ENCODE results near the gene SRL.

SRL gene

DNA sequence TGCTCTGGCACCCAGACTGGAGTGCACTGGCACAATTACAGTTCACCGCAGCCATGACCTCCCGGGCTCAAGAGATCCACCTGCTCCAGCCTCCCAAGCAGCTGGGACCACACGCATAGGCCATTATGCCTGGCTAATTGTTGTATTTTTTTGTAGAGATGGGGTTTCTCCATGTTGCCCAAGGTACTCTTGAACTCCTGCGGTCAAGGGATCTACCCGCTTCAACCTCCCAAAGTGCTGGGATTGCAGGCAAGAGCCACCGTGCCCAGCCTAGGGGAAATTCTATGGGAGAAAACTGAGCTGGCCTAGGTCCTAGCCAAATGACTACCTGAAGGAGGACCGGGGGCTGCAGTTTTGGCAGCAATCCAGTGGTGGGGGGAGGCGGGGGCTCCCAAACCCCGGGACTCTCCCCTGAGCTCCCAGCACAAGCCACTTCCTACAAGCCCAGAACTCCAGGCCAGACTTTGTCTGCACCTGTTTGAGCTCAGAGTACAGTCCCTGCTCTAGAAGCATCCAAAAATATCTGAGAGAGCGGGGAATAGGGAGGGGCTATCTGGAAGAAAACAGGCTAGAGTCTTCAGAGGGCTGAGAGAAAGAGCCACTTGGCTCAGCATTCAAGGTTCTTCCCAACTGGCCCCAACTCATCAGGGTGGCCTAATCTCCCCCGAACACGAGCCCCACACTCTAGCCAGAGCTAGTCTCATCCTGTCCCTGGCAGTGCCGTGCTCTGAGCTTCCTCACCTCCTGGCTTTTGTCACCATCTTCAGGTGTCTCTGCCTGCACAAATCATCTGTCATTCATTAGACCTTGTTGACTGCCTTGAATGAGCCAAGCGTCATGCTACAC, 9.1 kb downstream of the SRL start:
- H3K4me3 ChIP-seq (ENCODE audit: low read depth, low read length) = no peak overlapping the region
- TF ChIP-seq, protein P1, sequence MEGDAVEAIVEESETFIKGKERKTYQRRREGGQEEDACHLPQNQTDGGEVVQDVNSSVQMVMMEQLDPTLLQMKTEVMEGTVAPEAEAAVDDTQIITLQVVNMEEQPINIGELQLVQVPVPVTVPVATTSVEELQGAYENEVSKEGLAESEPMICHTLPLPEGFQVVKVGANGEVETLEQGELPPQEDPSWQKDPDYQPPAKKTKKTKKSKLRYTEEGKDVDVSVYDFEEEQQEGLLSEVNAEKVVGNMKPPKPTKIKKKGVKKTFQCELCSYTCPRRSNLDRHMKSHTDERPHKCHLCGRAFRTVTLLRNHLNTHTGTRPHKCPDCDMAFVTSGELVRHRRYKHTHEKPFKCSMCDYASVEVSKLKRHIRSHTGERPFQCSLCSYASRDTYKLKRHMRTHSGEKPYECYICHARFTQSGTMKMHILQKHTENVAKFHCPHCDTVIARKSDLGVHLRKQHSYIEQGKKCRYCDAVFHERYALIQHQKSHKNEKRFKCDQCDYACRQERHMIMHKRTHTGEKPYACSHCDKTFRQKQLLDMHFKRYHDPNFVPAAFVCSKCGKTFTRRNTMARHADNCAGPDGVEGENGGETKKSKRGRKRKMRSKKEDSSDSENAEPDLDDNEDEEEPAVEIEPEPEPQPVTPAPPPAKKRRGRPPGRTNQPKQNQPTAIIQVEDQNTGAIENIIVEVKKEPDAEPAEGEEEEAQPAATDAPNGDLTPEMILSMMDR (IDR thresholded peaks at IDR 0.05; ENCODE audit: low read depth, low read length) = no peak
- H3K27me3 ChIP-seq = no peaks in the 10 kb centered on the region
- H3K36me3 ChIP-seq = no peaks in the 10 kb centered on the region
- H3K9me3 ChIP-seq = 0 out of 2 replicates have a peak, but pooled peaks cover 3% of the 10 kb centered on the region
- no peaks in the 10 kb centered on the region for H3K4me1 ChIP-seq
- DNase-seq = no peak

DNA sequence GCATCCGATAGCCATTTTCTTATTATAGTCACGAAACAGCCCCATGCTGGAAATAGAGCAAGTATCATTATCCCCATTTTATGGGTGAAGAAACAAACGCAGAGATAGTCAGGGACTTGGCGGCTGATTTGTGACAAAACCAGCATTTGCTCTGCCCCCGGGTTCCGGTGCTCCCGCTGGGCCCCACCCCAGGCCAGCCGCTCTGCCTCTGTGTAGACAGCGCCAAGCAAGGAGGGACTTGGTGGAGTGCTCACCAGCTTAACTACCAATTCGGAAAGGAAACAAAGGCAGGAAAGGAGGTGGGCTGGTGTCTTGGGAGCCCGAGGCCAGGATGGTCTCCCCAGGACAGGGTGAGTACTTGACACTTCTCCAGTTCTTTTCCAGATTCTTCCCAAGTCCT, 10.0 kb downstream of the SRL start:
- Histone ChIP-seq H3K27me3 (no peaks in the 10 kb centered on the region), H3K4me1 (no peaks in the 10 kb centered on the region), H3K9me3 (0 out of 2 replicates have a peak, but pooled peaks cover 3% of the 10 kb centered on the region), H3K36me3 (no peaks in the 10 kb centered on the region), H3K4me3 (ENCODE audit: low read depth, low read length) (no peak overlapping the region)
- no peak for DNase-seq
- TF ChIP-seq, protein P1 (IDR thresholded peaks at IDR 0.05; ENCODE audit: low read depth, low read length) = no peak

DNA sequence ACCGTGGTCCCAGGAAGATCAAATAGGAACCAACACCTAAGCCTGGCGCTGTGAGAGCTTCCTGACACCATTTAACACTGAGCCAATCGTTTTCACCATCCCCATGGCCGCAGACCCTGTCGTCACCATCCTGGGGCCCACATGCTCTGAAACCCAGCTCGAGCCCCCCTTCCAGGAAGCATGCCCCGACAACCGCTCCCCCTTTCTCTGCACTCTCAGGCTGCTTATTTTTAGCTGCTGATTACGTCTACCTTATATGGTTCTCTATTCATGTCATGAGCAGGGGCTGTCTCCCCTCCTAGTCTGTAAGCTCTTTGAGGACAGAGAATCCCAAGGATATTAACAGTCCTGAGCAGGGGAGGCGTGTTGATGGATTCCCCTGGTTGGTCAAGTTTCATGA, 10.5 kb downstream of the SRL start:
- TF ChIP-seq, protein P1 (IDR thresholded peaks at IDR 0.05; ENCODE audit: low read depth, low read length) = no peak
- DNase-seq = no peak
- Histone ChIP-seq H3K4me1 (no peaks in the 10 kb centered on the region), H3K9me3 (0 out of 2 replicates have a peak, but pooled peaks cover 3% of the 10 kb centered on the region), H3K4me3 (ENCODE audit: low read depth, low read length) (no peak overlapping the region), H3K27me3 (no peaks in the 10 kb centered on the region), H3K36me3 (no peaks in the 10 kb centered on the region)

DNA sequence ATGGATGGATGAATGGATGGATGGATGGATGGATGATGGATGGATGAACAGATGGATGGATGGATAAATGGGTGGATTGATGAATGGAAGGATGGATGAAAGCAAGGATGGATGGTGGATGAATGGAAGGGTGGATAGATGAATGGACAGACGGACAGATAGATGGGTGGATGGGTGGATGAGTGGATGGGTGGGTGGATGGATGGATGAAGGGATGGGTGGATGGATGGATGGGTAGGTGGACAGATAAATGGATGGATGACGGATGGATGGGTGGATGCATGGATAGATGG, 14.9 kb downstream of the SRL start:
- no peak for DNase-seq
- TF ChIP-seq, protein P1 (IDR thresholded peaks at IDR 0.05; ENCODE audit: low read depth, low read length) = no peak
- no peak overlapping the region for H3K4me3 ChIP-seq (ENCODE audit: low read depth, low read length)
- no peaks in the 10 kb centered on the region for H3K9me3 ChIP-seq
- no peaks in the 10 kb centered on the region for H3K36me3 ChIP-seq
- H3K27me3 ChIP-seq = no peaks in the 10 kb centered on the region
- no peaks in the 10 kb centered on the region for H3K4me1 ChIP-seq

DNA sequence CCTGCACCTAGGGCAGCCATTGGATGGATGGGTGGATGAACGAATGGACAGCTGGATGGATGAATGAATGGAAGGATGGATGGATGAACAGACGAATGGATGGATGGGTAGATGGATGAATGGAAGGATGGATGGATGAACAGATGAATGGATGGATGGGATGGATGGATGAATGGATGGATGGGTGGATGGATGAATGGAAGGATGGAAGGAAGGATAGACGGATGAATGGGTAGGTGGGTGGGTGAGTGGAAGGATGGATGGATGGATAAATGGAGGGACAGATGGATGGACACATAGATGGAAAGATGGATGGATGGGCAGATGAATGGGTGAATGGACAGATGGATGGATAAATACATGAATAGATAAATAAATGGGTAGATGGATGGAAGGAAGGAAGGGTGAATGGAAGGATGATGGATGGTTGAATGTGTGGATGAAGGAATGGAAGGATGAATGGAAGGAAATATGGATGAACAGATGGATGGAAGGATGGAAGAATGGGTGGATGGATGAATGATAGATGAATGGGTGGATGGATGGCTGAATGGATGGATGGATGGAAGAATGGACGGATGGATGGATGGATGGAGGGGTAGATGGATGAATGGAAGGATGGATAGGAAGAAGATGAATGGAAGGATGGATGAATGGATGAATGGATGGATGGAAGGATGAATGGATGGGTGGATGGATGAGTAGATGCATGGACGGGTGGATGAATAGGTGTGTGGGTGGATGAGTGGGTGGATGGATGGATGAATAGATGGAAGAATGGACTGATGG, 15.4 kb downstream of the SRL start:
- TF ChIP-seq, protein P1 (IDR thresholded peaks at IDR 0.05; ENCODE audit: low read depth, low read length) = no peak
- H3K4me1 ChIP-seq = no peaks in the 10 kb centered on the region
- H3K27me3 ChIP-seq = no peaks in the 10 kb centered on the region
- H3K36me3 ChIP-seq = no peaks in the 10 kb centered on the region
- DNase-seq = no peak
- no peaks in the 10 kb centered on the region for H3K9me3 ChIP-seq
- H3K4me3 ChIP-seq (ENCODE audit: low read depth, low read length) = no peak overlapping the region

DNA sequence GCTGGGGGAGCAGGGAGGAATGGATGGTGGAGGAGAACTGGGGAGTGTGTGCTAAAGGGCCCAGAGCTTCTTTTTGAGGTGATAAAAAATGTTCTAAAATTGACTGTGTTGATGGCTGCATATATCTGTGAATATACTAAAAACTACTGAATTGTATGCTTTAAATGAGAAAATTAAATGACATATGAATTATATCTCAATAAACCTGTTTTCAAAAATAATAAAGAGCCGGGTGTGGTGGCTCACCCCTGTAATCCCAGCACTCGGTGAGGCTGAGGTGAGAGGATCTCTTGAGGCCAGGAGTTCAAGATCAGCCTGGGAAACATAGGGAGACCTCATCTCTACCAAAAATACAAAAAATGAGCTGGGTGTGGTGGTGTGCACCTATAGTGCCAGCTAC, 16.8 kb downstream of the SRL start:
- H3K9me3 ChIP-seq = no peaks in the 10 kb centered on the region
- TF ChIP-seq, protein P1 (IDR thresholded peaks at IDR 0.05; ENCODE audit: low read depth, low read length) = no peak
- H3K4me3 ChIP-seq (ENCODE audit: low read depth, low read length) = no peak overlapping the region
- no peak for DNase-seq
- no peaks in the 10 kb centered on the region for H3K4me1 ChIP-seq
- H3K36me3 ChIP-seq = no peaks in the 10 kb centered on the region
- H3K27me3 ChIP-seq = no peaks in the 10 kb centered on the region

All from BE2C (cell line).